Measurements from ENCODE around the gene TOMM40. TPM values are rescaled to one million over a fixed set of nuclear protein-coding genes. Genes with fewer than 3 reads are reported as not detected.

The TOMM40 gene
- total and polyA plus RNA-seq, 7 experiments from 2014 or later, result 26.3 to 73.3 (median 37.5) TPM

- Mint-ChIP-seq H3K27ac (no peak overlapping the region), H3K36me3 (no peaks in the 10 kb centered on the region), H3K9me3 (no peaks in the 10 kb centered on the region), H3K4me1 (peaks cover 0 to 11% (median 0%) of the 10 kb centered on the region in 7 donors), H3K27me3 (no peaks in the 10 kb centered on the region), H3K4me3 (no peak overlapping the region)
- no peaks in the 10 kb centered on the region for H3K27me3 ChIP-seq (ENCODE audit: control insufficient read depth in 2 of 2, insufficient read depth in 2 of 2, low read length in 2 of 2)
- H3K27ac ChIP-seq (ENCODE audit: low read depth, low read length), result no peak overlapping the region
- no peaks in the 10 kb centered on the region for H3K4me1 ChIP-seq (ENCODE audit: control insufficient read depth in 2 of 2, insufficient read depth in 2 of 2, low read length in 2 of 2)
- intact Hi-C loops (cut with micrococcal nuclease), result no loop called here
- H3K9me3 ChIP-seq (ENCODE audit: control insufficient read depth in 2 of 3, low read length in 3 of 3), result no peaks in the 10 kb centered on the region
- ATAC-seq (no peak), DNase-seq (no peak)
- ChIA-PET CTCF (no interaction called here), POLR2A (interaction anchor here (0.7 kb wide), 1 partner anchor 49 kb away, joined by 3 read pairs; no protein-coding TSS in a partner anchor)
- no peaks in the 10 kb centered on the region for H3K36me3 ChIP-seq (ENCODE audit: control insufficient read depth in 2 of 3, insufficient read depth in 3 of 3, low read length in 3 of 3)
- H3K4me3 ChIP-seq (ENCODE audit: low read length), result no peak overlapping the region
These were observed 23.5 kb upstream of the TOMM40 start for GRCh38 chr19:44867578-44867977.

- CTCF ChIA-PET, result no interaction called here
- no peaks in the 10 kb centered on the region for H3K27me3 Mint-ChIP-seq
- no peak overlapping the region for H3K4me3 Mint-ChIP-seq
- peak; percentile 60 for ATAC-seq
- Histone ChIP-seq H3K4me3 (ENCODE audit: low read length) (no peak overlapping the region), H3K27me3 (ENCODE audit: control insufficient read depth in 2 of 2, insufficient read depth in 2 of 2, low read length in 2 of 2) (no peaks in the 10 kb centered on the region), H3K4me1 (ENCODE audit: control insufficient read depth in 2 of 2, insufficient read depth in 2 of 2, low read length in 2 of 2) (no peaks in the 10 kb centered on the region), H3K36me3 (ENCODE audit: control insufficient read depth in 2 of 3, insufficient read depth in 3 of 3, low read length in 3 of 3) (no peaks in the 10 kb centered on the region), H3K27ac (ENCODE audit: low read depth, low read length) (no peak overlapping the region), H3K9me3 (ENCODE audit: control insufficient read depth in 2 of 3, low read length in 3 of 3) (no peaks in the 10 kb centered on the region)
- H3K9me3 Mint-ChIP-seq, result no peaks in the 10 kb centered on the region
- H3K4me1 Mint-ChIP-seq, result peaks cover 0 to 11% (median 0%) of the 10 kb centered on the region in 7 donors
- POLR2A ChIA-PET, result no interaction called here
- no peak for DNase-seq
- intact Hi-C loops (cut with micrococcal nuclease), result no loop called here
- no peaks in the 10 kb centered on the region for H3K36me3 Mint-ChIP-seq
- H3K27ac Mint-ChIP-seq, result no peak overlapping the region
These were observed 21.2 kb upstream of the TOMM40 start for GRCh38 chr19:44869733-44870470.

DNA sequence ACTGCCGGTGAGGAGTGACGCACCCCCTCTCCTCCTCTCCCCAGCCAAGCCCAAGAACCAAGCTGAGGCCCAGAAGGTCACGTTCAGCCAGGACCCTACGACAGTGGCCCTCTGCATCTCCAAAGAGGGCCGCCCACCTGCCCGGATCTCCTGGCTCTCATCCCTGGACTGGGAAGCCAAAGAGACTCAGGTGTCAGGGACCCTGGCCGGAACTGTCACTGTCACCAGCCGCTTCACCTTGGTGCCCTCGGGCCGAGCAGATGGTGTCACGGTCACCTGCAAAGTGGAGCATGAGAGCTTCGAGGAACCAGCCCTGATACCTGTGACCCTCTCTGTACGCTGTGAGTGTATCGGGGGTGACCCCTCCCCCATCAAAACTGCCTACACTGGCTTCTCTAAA is 19.2 kb upstream of the TOMM40 start:
- POLR2A ChIA-PET, result no interaction called here
- Histone ChIP-seq H3K27ac (ENCODE audit: low read depth, low read length) (no peak overlapping the region), H3K36me3 (ENCODE audit: control insufficient read depth in 2 of 3, insufficient read depth in 3 of 3, low read length in 3 of 3) (no peaks in the 10 kb centered on the region), H3K9me3 (ENCODE audit: control insufficient read depth in 2 of 3, low read length in 3 of 3) (no peaks in the 10 kb centered on the region), H3K27me3 (ENCODE audit: control insufficient read depth in 2 of 2, insufficient read depth in 2 of 2, low read length in 2 of 2) (no peaks in the 10 kb centered on the region), H3K4me3 (ENCODE audit: low read length) (no peak overlapping the region), H3K4me1 (ENCODE audit: control insufficient read depth in 2 of 2, insufficient read depth in 2 of 2, low read length in 2 of 2) (no peaks in the 10 kb centered on the region)
- ATAC-seq (no peak), DNase-seq (no peak)
- intact Hi-C loops (cut with micrococcal nuclease), result no loop called here
- H3K27me3 Mint-ChIP-seq, result no peaks in the 10 kb centered on the region
- H3K27ac Mint-ChIP-seq, result no peak overlapping the region
- no peaks in the 10 kb centered on the region for H3K36me3 Mint-ChIP-seq
- CTCF ChIA-PET, result interaction anchor here (1.4 kb wide), 1 partner anchor 12 kb away, joined by 5 read pairs; no protein-coding TSS in a partner anchor
- H3K9me3 Mint-ChIP-seq, result no peaks in the 10 kb centered on the region
- peaks cover 0 to 11% (median 2%) of the 10 kb centered on the region in 7 donors for H3K4me1 Mint-ChIP-seq
- H3K4me3 Mint-ChIP-seq, result no peak overlapping the region

DNA sequence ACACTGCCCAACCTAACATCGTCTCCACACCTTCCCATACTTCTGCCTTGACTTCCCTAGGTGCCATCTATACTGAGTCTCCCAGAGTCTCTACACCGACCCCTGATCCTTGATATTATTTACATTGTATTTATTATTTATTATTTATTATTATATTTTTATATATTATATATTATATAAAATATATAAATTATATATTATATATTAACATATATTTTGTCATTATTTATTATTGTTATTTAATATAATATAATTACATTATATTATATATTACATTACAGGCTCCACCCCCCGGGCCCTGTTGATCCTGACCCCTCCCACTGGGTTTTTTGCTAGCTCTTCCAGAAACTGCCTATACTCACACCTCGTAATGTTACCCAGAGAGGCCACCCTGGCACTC is 18.4 kb upstream of the TOMM40 start:
- H3K36me3 Mint-ChIP-seq, result no peaks in the 10 kb centered on the region
- DNase-seq (no peak), ATAC-seq (no peak)
- no peaks in the 10 kb centered on the region for H3K9me3 Mint-ChIP-seq
- ChIA-PET CTCF (interaction anchor here (1.4 kb wide), 1 partner anchor 12 kb away, joined by 5 read pairs; no protein-coding TSS in a partner anchor), POLR2A (no interaction called here)
- H3K4me3 ChIP-seq (ENCODE audit: low read length), result no peak overlapping the region
- peak overlapping the region in 1 of 9 donors; percentile 53 for H3K27ac Mint-ChIP-seq
- H3K36me3 ChIP-seq (ENCODE audit: control insufficient read depth in 2 of 3, insufficient read depth in 3 of 3, low read length in 3 of 3), result no peaks in the 10 kb centered on the region
- H3K9me3 ChIP-seq (ENCODE audit: control insufficient read depth in 2 of 3, low read length in 3 of 3), result no peaks in the 10 kb centered on the region
- intact Hi-C loops (cut with micrococcal nuclease), result no loop called here
- no peak overlapping the region for H3K27ac ChIP-seq (ENCODE audit: low read depth, low read length)
- H3K4me1 ChIP-seq (ENCODE audit: control insufficient read depth in 2 of 2, insufficient read depth in 2 of 2, low read length in 2 of 2), result no peaks in the 10 kb centered on the region
- H3K4me1 Mint-ChIP-seq, result peaks cover 3 to 16% (median 8%) of the 10 kb centered on the region in 7 donors
- no peak overlapping the region for H3K4me3 Mint-ChIP-seq
- H3K27me3 Mint-ChIP-seq, result no peaks in the 10 kb centered on the region
- no peaks in the 10 kb centered on the region for H3K27me3 ChIP-seq (ENCODE audit: control insufficient read depth in 2 of 2, insufficient read depth in 2 of 2, low read length in 2 of 2)

DNA sequence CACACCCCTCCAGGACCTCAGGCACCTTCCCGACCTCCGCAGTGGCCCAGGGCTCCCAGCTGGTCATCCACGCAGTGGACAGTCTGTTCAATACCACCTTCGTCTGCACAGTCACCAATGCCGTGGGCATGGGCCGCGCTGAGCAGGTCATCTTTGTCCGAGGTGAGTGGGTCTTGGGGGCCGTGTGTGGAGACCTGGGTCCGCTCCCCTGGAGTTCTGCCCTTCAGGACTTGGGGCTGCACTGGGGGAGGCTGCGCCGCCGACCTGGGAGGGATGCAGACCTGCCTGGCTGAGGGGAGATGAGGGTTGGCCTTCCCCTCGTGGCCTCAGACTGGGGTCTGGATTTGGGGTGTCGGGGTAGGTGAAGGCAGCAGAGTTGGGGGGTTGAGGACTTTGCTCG is 16.7 kb upstream of the TOMM40 start:
- no peak overlapping the region for H3K27ac ChIP-seq (ENCODE audit: low read depth, low read length)
- Mint-ChIP-seq H3K27ac (no peak overlapping the region), H3K9me3 (no peaks in the 10 kb centered on the region), H3K36me3 (no peaks in the 10 kb centered on the region), H3K4me3 (no peak overlapping the region), H3K27me3 (no peaks in the 10 kb centered on the region), H3K4me1 (peaks cover 3 to 12% (median 8%) of the 10 kb centered on the region in 7 donors)
- H3K36me3 ChIP-seq (ENCODE audit: control insufficient read depth in 2 of 3, insufficient read depth in 3 of 3, low read length in 3 of 3), result no peaks in the 10 kb centered on the region
- ATAC-seq (no peak), DNase-seq (no peak)
- intact Hi-C loops (cut with micrococcal nuclease), result no loop called here
- H3K4me1 ChIP-seq (ENCODE audit: control insufficient read depth in 2 of 2, insufficient read depth in 2 of 2, low read length in 2 of 2), result no peaks in the 10 kb centered on the region
- H3K27me3 ChIP-seq (ENCODE audit: control insufficient read depth in 2 of 2, insufficient read depth in 2 of 2, low read length in 2 of 2), result no peaks in the 10 kb centered on the region
- H3K4me3 ChIP-seq (ENCODE audit: low read length), result no peak overlapping the region
- POLR2A ChIA-PET, result interaction anchor here (0.6 kb wide), 1 partner anchor 11 kb away, joined by 3 read pairs; no protein-coding TSS in a partner anchor
- CTCF ChIA-PET, result no interaction called here
- H3K9me3 ChIP-seq (ENCODE audit: control insufficient read depth in 2 of 3, low read length in 3 of 3), result no peaks in the 10 kb centered on the region

- no peaks in the 10 kb centered on the region for H3K9me3 ChIP-seq (ENCODE audit: control insufficient read depth in 2 of 3, low read length in 3 of 3)
- H3K36me3 ChIP-seq (ENCODE audit: control insufficient read depth in 2 of 3, insufficient read depth in 3 of 3, low read length in 3 of 3), result no peaks in the 10 kb centered on the region
- H3K27ac Mint-ChIP-seq, result peak overlapping the region in 1 of 9 donors; percentile 23
- no peaks in the 10 kb centered on the region for H3K27me3 ChIP-seq (ENCODE audit: control insufficient read depth in 2 of 2, insufficient read depth in 2 of 2, low read length in 2 of 2)
- ATAC-seq, result no peak
- no peaks in the 10 kb centered on the region for H3K27me3 Mint-ChIP-seq
- H3K27ac ChIP-seq (ENCODE audit: low read depth, low read length), result no peak overlapping the region
- no peaks in the 10 kb centered on the region for H3K36me3 Mint-ChIP-seq
- ChIA-PET POLR2A (no interaction called here), CTCF (no interaction called here)
- no peak overlapping the region for H3K4me3 ChIP-seq (ENCODE audit: low read length)
- no peak for DNase-seq
- no peak overlapping the region for H3K4me3 Mint-ChIP-seq
- H3K9me3 Mint-ChIP-seq, result no peaks in the 10 kb centered on the region
- no peaks in the 10 kb centered on the region for H3K4me1 ChIP-seq (ENCODE audit: control insufficient read depth in 2 of 2, insufficient read depth in 2 of 2, low read length in 2 of 2)
- peaks cover 3 to 12% (median 8%) of the 10 kb centered on the region in 7 donors for H3K4me1 Mint-ChIP-seq
- intact Hi-C loops (cut with micrococcal nuclease), result no loop called here
These were observed 15.2 kb upstream of the TOMM40 start for GRCh38 chr19:44875666-44876451.
